Stimulated activated CD8-positive, alpha-beta memory T cell treated with anti-CD3 and anti-CD28 coated beads, Interleukin-4, amount 100 ng/mL, for 4 hours (primary cell): ENCODE data around the gene KCNJ2.

Experiments used
- DNase-seq, 2 donors: peaks; one replicate each; pipeline ENCODE4 v3.0.0-alpha.2; 2020; ENCODE audit warnings: low read depth in 2 of 2, low spot score in 1 of 2

Gene KCNJ2

GRCh38 chr17:70168977-70169708, at the start of gene KCNJ2:
TSS of gene KCNJ2 (plus strand) at chr17:70169532. CDS start at chr17:70175040, 5,508 bp downstream.
- peak in 1 of 2 donors; percentile 4 for DNase-seq

- DNase-seq = no peak
Observed at GRCh38 chr17:70119545-70119944, 49.8 kb upstream of the KCNJ2 start.

DNA sequence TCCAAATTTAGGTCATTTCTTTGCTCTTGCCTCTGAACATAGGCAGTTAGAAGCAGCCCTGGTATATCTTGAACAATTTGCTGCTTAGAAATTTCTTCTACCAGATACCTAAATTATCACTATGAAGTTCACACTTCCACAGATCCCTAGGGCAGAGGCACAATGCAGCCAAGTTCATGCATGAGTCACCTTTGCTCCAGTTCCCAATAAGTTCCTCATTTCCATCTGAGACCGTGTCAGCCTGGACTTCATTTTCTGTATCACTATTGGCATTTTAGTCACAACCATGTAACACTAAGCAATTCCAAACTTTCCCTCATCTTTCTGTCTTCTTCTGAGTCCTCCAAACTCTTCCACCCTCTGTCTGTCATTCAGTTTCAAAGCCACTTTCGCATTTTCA, 49.3 kb upstream of the KCNJ2 start:
- DNase-seq = no peak

DNA sequence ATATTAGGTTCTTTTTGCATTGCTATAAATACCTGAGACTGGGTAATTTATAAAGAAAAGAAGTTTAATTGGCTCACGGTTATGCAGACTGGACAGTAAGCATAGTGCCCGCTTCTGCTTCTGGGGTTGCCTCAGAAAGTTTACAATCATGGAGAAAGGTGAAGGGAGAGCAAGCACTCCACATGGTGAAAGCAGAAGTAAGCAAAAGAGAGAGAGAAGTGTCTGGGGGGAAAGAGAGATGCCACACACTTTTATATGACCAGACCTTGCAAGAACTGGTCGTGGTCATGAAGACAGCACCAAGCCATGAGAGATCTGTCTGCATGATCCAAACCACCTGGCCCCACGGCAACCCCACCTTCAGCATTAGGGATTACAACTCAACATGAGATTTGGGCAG, 48.9 kb upstream of the KCNJ2 start:
- no peak for DNase-seq

DNA sequence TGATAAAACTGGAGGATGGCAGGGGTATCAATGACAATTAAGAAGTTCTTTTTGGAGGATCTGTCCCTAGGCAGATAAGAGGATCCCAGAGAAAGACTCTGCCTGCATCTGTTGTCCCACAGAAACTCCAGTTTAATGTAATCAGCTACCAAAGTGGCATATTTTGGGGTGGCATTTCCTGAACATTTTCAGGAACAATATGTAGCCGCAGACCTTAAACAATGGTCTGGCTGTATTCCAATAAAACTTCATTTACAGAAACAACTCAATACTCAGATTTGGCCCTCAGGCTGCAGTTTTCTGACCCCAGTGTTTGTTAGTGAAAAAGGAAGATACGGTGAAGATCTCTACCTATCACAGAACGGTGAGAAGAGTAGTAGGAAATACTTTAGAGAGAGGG, 48.2 kb upstream of the KCNJ2 start:
- no peak for DNase-seq

DNA sequence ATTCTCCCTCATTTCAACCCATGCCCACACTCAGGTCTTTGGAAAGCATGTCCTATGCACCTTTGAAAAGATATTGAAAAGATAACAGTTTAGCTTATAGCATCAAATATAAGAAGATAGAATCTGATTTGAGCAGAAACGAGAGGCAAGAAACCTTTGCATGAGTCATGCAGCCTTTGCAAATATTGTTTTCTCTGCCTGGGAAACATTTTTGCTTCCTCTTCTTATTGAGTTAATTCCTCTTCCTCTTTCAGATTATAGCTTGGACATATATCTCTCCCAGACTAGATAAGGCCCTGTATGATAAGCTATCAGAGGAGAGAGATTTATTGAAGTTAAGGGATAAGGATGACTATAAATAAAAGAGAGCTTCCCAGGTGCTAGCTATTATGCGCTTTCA, 46.1 kb upstream of the KCNJ2 start:
- no peak for DNase-seq

DNA sequence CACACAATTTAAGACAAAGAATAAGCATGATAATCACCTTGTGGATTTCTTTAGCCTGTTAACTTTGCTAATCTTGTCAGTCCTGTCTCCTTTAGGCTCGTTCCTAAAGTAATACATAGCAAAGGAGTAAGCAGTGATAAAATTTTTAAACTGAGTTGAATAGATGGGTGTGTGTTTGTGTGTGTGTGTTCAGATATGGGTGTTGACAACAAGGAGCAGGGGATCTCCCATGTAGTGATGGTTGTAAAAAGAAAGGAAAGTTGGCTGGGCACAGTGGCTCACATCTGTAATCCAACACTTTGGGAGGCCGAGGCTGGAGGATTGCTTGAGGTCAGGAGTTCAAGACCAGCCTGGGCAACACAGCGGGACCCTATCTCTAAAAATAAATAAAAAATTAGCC, 44.6 kb upstream of the KCNJ2 start:
- DNase-seq = no peak

- DNase-seq = no peak
Observed at GRCh38 chr17:70127221-70127873, 42.0 kb upstream of the KCNJ2 start.

GRCh38 chr17:70128727-70129238, 40.5 kb upstream of the KCNJ2 start:
- no peak for DNase-seq

- no peak for DNase-seq
Observed at GRCh38 chr17:70130289-70130688, 39.0 kb upstream of the KCNJ2 start.

- DNase-seq = no peak
Observed at GRCh38 chr17:70132505-70132904, 36.8 kb upstream of the KCNJ2 start.

GRCh38 chr17:70134042-70134441, 35.3 kb upstream of the KCNJ2 start:
- no peak for DNase-seq

GRCh38 chr17:70134777-70135176, 34.6 kb upstream of the KCNJ2 start:
- DNase-seq = no peak

- no peak for DNase-seq
Observed at GRCh38 chr17:70136131-70136530, 33.2 kb upstream of the KCNJ2 start.

- DNase-seq = no peak
Observed at GRCh38 chr17:70137451-70138230, 31.7 kb upstream of the KCNJ2 start.

DNA sequence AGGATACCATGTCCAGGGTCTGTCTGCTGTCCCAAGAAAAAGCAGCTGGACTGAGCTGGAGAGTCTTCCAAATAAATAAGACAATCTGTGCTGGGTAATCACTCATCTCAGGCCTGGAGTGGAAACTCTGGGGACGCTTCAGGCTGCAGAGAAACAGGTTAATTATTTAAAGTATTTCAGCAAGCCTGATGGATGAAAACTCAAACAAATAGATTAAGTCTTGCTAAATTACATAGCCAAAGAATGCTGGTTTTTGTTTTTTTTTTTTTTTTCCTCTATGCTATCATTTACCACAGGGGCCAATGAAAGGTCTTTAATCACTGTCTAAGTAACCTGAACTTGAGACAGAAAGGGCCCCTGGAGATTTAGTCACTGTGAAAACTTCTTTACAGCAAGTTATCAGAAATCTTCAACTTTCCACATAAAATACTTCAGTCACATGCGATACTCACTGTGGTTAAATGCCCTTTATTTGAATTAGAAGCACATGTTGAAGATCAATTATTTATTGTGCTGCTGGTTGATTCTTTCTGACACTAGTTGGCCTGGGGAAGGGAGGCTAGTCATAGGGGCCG, 31.0 kb upstream of the KCNJ2 start:
- DNase-seq = no peak

- no peak for DNase-seq
Observed at GRCh38 chr17:70139449-70139993, 29.8 kb upstream of the KCNJ2 start.

GRCh38 chr17:70144260-70144846, 25.0 kb upstream of the KCNJ2 start:
- no peak for DNase-seq

DNA sequence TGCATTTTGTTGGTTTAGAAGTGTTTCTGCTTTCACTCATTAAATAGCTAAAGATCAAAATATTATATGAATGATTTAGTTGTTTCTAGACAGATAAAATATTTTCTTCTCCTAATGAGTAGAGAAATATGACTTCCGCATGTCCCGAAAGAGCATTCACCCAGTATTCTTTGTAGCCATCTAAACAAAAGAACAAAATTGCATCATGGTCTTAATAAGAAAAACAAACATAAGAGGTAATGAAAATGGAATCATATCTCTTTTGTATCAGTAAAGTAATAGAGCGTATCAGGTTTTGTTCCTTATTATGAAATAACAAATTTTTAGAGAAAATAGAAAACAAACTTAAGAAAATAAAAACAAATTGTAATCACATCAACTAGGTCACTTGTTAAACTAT, 16.1 kb upstream of the KCNJ2 start:
- DNase-seq = no peak

DNA sequence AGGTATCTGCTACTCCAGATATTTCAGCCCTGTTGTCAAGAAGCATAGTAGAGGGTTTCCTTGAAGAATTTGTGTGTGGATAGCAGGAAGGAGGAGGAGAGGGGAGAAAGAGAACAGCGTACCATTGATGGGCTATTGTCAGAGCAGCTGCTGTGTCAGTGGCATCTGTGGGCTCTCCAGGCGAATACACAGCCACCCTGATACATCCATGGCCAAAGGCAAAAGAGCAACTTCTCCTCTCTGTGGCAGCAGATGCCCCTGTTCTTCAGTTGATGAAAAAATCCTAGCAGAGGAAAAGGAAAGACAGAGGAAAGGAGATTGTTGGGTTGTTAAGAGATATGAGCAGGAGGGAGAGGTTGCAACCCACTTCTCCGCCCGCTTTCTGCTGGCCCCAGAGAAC, 12.2 kb upstream of the KCNJ2 start:
- DNase-seq = no peak

DNA sequence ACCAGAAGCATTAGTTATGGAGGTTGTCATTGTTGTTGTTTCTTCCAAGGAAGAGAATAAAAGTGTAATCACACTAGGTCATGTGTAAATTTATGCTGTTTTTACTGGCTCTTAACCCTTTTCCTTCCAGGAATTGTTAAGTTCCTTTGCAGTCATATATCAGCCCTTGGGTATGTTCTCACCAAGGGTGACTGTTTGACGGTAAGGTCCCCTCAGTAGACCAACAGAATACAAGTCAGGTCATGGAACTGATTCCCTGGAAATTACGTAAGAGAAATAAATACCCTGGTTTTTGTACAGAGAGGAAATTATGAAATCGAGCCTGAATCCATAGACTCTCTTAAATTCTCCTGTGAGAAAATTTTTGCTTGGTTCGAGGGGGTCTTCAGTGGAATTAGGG, 11.2 kb upstream of the KCNJ2 start:
- no peak for DNase-seq
